Mucosa of descending colon (tissue), 3 donors: ENCODE measurements around the gene XRCC6. TPM values are rescaled to one million over a fixed set of nuclear protein-coding genes. Genes with fewer than 3 reads are reported as not detected.

Experiments used
- ATAC-seq: fragments of 200-7000 bp; cut with Tn5 transposase; one replicate; pipeline ENCODE4 v1.9.1; 2020; ENCODE audit warnings: mild to moderate bottlenecking, moderate library complexity
- DNase-seq, 3 donors: peaks; one replicate each; pipeline ENCODE4 v3.0.0-alpha.2; 2020
- H3K36me3 ChIP-seq: fragments of 200-600 bp; one replicate; pipeline ENCODE4 v1.8.0; 2021; ENCODE audit warnings: low read depth, mild to moderate bottlenecking
- H3K4me1 ChIP-seq: fragments of 200-600 bp; one replicate; pipeline ENCODE4 v1.8.0; 2021; ENCODE audit warnings: low read depth, mild to moderate bottlenecking
- H3K4me3 ChIP-seq: fragments of 200-600 bp; one replicate; pipeline ENCODE4 v1.8.0; 2021; ENCODE audit warnings: mild to moderate bottlenecking
- H3K9me3 ChIP-seq: fragments of 200-600 bp; one replicate; pipeline ENCODE4 v1.8.0; 2021; ENCODE audit warnings: mild to moderate bottlenecking
- intact Hi-C, 2 donors: fragments of 100-400 bp; cut with DNase I in 1 of 2; cut with micrococcal nuclease in 1 of 2; formaldehyde crosslinking; loops; one replicate each; pipeline versions ENCODE4 v1.11.0 to v1.11.1; 2022; cut with DNase I, micrococcal nuclease
- total RNA-seq, 3 donors: library from RNA; stranded (reverse); fragmentation: NEBNext Ultra II Directional in 2 of 3; extraction: Animal tissue kit (Norgen Biotek cat#: 25700) in 2 of 3; gene quantifications; one replicate each; pipeline versions ENCODE4 v1.2.1 to v1.2.4, GENCODE V29; 2021 to 2023
- TF ChIP-seq, protein P1 (sequence below): fragments of 200-600 bp; IDR thresholded peaks from one replicate; pipeline ENCODE4 v1.8.0; 2022; ENCODE audit warnings: antibody characterized with exemption, mild to moderate bottlenecking
- donor health status: DM: no; HTN: no; CAD: no; lungs with moderate emphysema.
- donor health status: DM: no; HTN: no; CAD: no.
- donor health status: DM: no; HTN: yes; CAD: no.

XRCC6 gene
- total RNA-seq, 3 donors from 2014 or later, result 169 to 193 (median 177) TPM

DNA sequence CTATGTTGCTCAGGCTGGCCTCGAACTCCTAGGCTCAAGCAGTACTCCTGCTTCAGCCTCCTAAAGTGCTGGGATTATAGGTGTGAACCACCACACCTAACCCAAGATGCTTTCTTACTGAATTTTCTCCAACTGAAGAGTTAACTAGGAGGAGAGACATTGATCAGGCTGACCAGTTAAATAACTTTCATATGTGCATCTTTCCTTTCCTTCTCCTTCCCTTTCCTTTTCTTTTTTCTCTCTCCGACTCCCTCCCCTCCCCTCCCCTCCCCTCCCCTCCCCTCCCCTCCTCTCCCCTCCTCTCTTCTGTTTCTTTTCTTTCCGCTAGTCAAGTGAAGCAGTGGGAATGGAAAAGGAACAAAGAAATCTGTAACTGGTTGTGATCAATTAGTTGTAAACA is 26.7 kb downstream of the XRCC6 start:
- Histone ChIP-seq H3K36me3 (peaks cover 8% of the 10 kb centered on the region), H3K4me1 (no peaks in the 10 kb centered on the region), H3K9me3 (no peaks in the 10 kb centered on the region), H3K4me3 (no peak overlapping the region)
- intact Hi-C loops, result no loop called here
- ATAC-seq (no peak), DNase-seq (no peak)
- TF ChIP-seq, protein P1, sequence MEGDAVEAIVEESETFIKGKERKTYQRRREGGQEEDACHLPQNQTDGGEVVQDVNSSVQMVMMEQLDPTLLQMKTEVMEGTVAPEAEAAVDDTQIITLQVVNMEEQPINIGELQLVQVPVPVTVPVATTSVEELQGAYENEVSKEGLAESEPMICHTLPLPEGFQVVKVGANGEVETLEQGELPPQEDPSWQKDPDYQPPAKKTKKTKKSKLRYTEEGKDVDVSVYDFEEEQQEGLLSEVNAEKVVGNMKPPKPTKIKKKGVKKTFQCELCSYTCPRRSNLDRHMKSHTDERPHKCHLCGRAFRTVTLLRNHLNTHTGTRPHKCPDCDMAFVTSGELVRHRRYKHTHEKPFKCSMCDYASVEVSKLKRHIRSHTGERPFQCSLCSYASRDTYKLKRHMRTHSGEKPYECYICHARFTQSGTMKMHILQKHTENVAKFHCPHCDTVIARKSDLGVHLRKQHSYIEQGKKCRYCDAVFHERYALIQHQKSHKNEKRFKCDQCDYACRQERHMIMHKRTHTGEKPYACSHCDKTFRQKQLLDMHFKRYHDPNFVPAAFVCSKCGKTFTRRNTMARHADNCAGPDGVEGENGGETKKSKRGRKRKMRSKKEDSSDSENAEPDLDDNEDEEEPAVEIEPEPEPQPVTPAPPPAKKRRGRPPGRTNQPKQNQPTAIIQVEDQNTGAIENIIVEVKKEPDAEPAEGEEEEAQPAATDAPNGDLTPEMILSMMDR, result no peak

DNA sequence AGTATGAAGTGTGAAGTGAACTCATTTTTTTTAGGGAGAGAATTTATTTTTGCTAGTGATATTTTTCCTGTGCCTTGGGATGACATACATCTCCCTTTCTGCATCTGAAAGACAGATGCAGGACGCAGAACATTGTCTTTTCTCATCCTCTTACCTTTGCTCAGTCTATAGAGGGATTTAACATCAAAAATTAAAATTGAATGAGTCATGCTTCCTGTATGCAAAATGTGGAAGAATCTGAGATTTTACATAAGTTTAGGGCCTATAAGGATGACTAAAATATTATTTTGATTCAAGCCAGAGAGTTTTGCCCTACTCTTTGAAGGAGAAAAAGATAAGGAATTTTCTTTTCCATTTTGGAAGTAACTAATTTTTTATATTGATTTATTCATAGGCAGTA is 27.3 kb downstream of the XRCC6 start:
- DNase-seq, result no peak
- no peaks in the 10 kb centered on the region for H3K4me1 ChIP-seq
- intact Hi-C loops, result no loop called here
- H3K4me3 ChIP-seq, result no peak overlapping the region
- H3K36me3 ChIP-seq, result peaks cover 6% of the 10 kb centered on the region
- H3K9me3 ChIP-seq, result no peaks in the 10 kb centered on the region
- no peak for ATAC-seq
- TF ChIP-seq, protein P1, result no peak

DNA sequence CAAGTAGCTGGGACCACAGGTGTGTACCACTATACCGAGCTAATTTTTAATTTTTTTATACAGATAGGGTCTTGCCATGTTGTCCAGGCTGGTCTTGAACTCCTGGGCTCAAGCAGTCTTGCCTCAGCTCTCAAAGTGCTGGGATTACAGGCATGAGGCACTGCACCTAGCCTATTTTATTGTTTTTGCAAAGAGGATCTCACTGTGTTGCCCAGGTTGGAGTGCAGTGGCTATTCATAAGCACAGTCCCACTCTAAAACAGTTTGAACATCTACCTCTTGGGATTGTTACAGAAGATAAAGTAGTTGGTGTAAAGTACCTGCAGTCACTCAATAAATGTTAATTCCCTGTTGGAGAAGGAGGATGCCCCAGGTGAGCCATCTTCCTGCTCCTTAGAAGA is 29.1 kb downstream of the XRCC6 start:
- no peaks in the 10 kb centered on the region for H3K4me1 ChIP-seq

DNA sequence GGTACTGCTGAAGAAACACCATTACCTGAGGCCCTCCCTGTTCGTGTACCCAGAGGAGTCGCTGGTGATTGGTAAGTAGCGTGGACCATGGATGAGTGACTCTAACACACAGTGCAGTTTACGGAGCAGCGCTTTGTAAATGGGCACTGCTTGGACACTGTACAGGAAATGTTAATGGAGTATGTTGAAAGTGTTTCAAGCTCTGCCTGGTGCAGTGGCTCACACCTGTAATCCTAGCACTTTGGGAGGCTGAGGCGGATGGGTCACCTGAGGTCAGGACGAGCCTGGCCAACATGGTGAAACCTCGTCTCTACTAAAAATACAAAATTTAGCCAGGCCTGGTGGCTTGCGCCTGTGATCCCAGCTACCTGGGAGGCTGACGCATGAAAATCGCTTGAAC is 29.7 kb downstream of the XRCC6 start:
- TF ChIP-seq, protein P1, result no peak
- ATAC-seq, result no peak

More for the DNA sequence above, 29.1 kb downstream of the XRCC6 start:
- Histone ChIP-seq H3K4me3 (no peak overlapping the region), H3K36me3 (peaks cover 14% of the 10 kb centered on the region), H3K9me3 (no peaks in the 10 kb centered on the region)
- ATAC-seq (no peak), DNase-seq (no peak)
- intact Hi-C loops, result no loop called here
- TF ChIP-seq, protein P1, result no peak

DNA sequence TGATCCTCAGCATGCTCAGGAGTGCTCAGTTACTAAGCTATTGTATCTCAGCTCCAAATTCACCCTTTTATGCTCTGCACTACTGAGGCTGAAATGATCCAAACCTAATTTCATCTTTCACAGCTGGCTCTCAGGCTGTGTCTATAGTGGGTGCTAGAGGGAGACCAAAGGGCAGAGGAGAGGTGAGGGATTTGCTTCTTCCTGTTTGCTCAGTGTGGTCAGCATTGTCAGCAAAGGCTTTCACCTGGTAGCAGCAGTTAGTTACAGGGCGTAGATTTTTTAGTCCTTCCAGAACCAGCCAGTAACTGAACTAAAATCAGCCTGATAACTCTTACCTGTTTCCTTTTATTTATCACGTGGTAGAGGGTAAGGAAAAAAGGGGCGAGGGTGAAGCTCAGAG is 33.2 kb downstream of the XRCC6 start:
- ATAC-seq, result no peak
- Histone ChIP-seq H3K36me3 (peaks cover 27% of the 10 kb centered on the region), H3K4me3 (no peak overlapping the region), H3K4me1 (no peaks in the 10 kb centered on the region), H3K9me3 (no peaks in the 10 kb centered on the region)
- TF ChIP-seq, protein P1, result no peak
- DNase-seq, result no peak
- intact Hi-C loops, result no loop called here

More for the DNA sequence above, 29.7 kb downstream of the XRCC6 start:
- Histone ChIP-seq H3K36me3 (peaks cover 14% of the 10 kb centered on the region), H3K9me3 (no peaks in the 10 kb centered on the region), H3K4me1 (no peaks in the 10 kb centered on the region), H3K4me3 (no peak overlapping the region)
- intact Hi-C loops, result no loop called here
- DNase-seq, result no peak

DNA sequence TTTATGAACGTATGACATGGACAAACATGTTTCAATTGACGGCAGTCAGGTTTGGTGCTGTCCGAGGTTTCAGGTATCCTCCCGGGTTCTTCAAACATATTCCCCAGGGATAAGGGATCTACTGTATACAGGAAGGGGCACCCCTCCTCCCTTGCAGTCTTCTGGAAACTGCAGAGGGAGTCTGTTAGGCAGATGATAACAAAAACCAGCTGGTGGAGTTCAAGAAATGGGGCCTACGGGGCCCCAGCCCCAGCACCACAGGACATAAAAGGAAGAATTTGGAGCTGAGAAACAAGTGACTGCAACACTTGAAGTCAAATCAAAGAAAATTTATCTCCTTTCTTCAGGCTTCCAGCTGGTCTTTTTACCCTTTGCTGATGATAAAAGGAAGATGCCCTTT is 35.5 kb downstream of the XRCC6 start:
- Histone ChIP-seq H3K36me3 (peaks cover 21% of the 10 kb centered on the region), H3K4me3 (no peak overlapping the region), H3K4me1 (no peaks in the 10 kb centered on the region), H3K9me3 (no peaks in the 10 kb centered on the region)
- ATAC-seq (no peak), DNase-seq (no peak)
- intact Hi-C loops, result no loop called here
- TF ChIP-seq, protein P1, result no peak
